Measurements from ENCODE around the gene ZNF597.

Gene ZNF597

GRCh38 chr16:3457434-3458252 lies 14.3 kb upstream of the ZNF597 start:
- peak; percentile 79 to 83 for DNase-seq (ENCODE audit: low read depth in 1 of 2, low spot score in 1 of 2)

GRCh38 chr16:3454631-3455147 lies 11.4 kb upstream of the ZNF597 start:
- DNase-seq (ENCODE audit: low read depth in 1 of 2, low spot score in 1 of 2): no peak

GRCh38 chr16:3454093-3454492 lies 10.8 kb upstream of the ZNF597 start:
- DNase-seq (ENCODE audit: low read depth in 1 of 2, low spot score in 1 of 2): no peak

- DNase-seq (ENCODE audit: low read depth in 1 of 2, low spot score in 1 of 2): no peak
Measured at GRCh38 chr16:3444032-3444388, 706 bp upstream of the ZNF597 start.

- no peak for DNase-seq (ENCODE audit: low read depth in 1 of 2, low spot score in 1 of 2)
Measured at GRCh38 chr16:3439637-3440036, 3.7 kb downstream of the ZNF597 start.

GRCh38 chr16:3434373-3434772 lies 8.9 kb downstream of the ZNF597 start:
- no peak for DNase-seq (ENCODE audit: low read depth in 1 of 2, low spot score in 1 of 2)

- peak; percentile 6 to 32 for DNase-seq (ENCODE audit: low read depth in 1 of 2, low spot score in 1 of 2)
Measured at GRCh38 chr16:3431779-3432219, 11.5 kb downstream of the ZNF597 start.

GRCh38 chr16:3413730-3414379 lies 29.4 kb downstream of the ZNF597 start:
- DNase-seq (ENCODE audit: low read depth in 1 of 2, low spot score in 1 of 2): no peak

- no peak for DNase-seq (ENCODE audit: low read depth in 1 of 2, low spot score in 1 of 2)
Measured at GRCh38 chr16:3408561-3409197, 34.6 kb downstream of the ZNF597 start.

GRCh38 chr16:3401719-3402397 lies 41.4 kb downstream of the ZNF597 start:
- DNase-seq (ENCODE audit: low read depth in 1 of 2, low spot score in 1 of 2): no peak

GRCh38 chr16:3400779-3401688 lies 42.3 kb downstream of the ZNF597 start, which contains the start of the genes ZNF174 and ZSCAN32:
TSS of gene ZNF174 (plus strand) at chr16:3401215. CDS start at chr16:3402005, 790 bp downstream.
TSS of gene ZSCAN32 (minus strand) at chr16:3401004. CDS start at chr16:3397557, 3,447 bp downstream.
- DNase-seq (ENCODE audit: low read depth in 1 of 2, low spot score in 1 of 2): peak; percentile 97

GRCh38 chr16:3400446-3400778 lies 42.9 kb downstream of the ZNF597 start:
- DNase-seq (ENCODE audit: low read depth in 1 of 2, low spot score in 1 of 2): no peak

GRCh38 chr16:3389663-3390338 lies 53.5 kb downstream of the ZNF597 start:
- DNase-seq (ENCODE audit: low read depth in 1 of 2, low spot score in 1 of 2): no peak

GRCh38 chr16:3388325-3388724 lies 55.0 kb downstream of the ZNF597 start:
- DNase-seq (ENCODE audit: low read depth in 1 of 2, low spot score in 1 of 2): no peak

- no peak for DNase-seq (ENCODE audit: low read depth in 1 of 2, low spot score in 1 of 2)
Measured at GRCh38 chr16:3383045-3383448, 60.3 kb downstream of the ZNF597 start.

Data from activated T-helper 1 cell treated with anti-CD3 and anti-CD28 coated beads, Interleukin-2, amount 50 U/mL, for 16 hours (primary cell).